HG02798 (cell line): Measurements from ENCODE around the gene LRP1B.

Source experiments
- ATAC-seq: cut with Tn5 transposase; IDR thresholded peaks from one replicate; pipeline ENCODE4 v1.9.1; 2021; ENCODE audit warnings: mild to moderate bottlenecking; ENCODE audit not compliant: unreplicated experiment, poor library complexity

LRP1B gene

GRCh38 chr2:140627136-140627535 is 1503.7 kb downstream of the LRP1B start:
- ATAC-seq, result no peak

- no peak for ATAC-seq
These were observed 1506.6 kb downstream of the LRP1B start for GRCh38 chr2:140624200-140624599.

- no peak for ATAC-seq
These were observed 1509.0 kb downstream of the LRP1B start for GRCh38 chr2:140621583-140622362.

GRCh38 chr2:140604788-140605187 is 1526.0 kb downstream of the LRP1B start:
- ATAC-seq, result peak; percentile 67

GRCh38 chr2:140604096-140604495 is 1526.7 kb downstream of the LRP1B start:
- ATAC-seq, result no peak

GRCh38 chr2:140603416-140603815 is 1527.4 kb downstream of the LRP1B start:
- no peak for ATAC-seq

GRCh38 chr2:140601801-140602200 is 1529.0 kb downstream of the LRP1B start:
- ATAC-seq, result no peak

- no peak for ATAC-seq
These were observed 1529.5 kb downstream of the LRP1B start for GRCh38 chr2:140601342-140601741.

GRCh38 chr2:140600116-140600515 is 1530.7 kb downstream of the LRP1B start:
- no peak for ATAC-seq

- ATAC-seq, result no peak
These were observed 1533.0 kb downstream of the LRP1B start for GRCh38 chr2:140597836-140598235.

- ATAC-seq, result no peak
These were observed 1533.6 kb downstream of the LRP1B start for GRCh38 chr2:140597205-140597604.

- peak; percentile 55 for ATAC-seq
These were observed 1534.4 kb downstream of the LRP1B start for GRCh38 chr2:140596447-140596846.

GRCh38 chr2:140595107-140595506 is 1535.7 kb downstream of the LRP1B start:
- no peak for ATAC-seq

GRCh38 chr2:140593132-140593531 is 1537.7 kb downstream of the LRP1B start:
- ATAC-seq, result no peak

GRCh38 chr2:140589696-140590095 is 1541.1 kb downstream of the LRP1B start:
- no peak for ATAC-seq

GRCh38 chr2:140589273-140589672 is 1541.5 kb downstream of the LRP1B start:
- no peak for ATAC-seq

- peak; percentile 99 for ATAC-seq
These were observed 1544.4 kb downstream of the LRP1B start for GRCh38 chr2:140586379-140586778.

- ATAC-seq, result no peak
These were observed 1545.8 kb downstream of the LRP1B start for GRCh38 chr2:140585016-140585415.

- no peak for ATAC-seq
These were observed 1546.3 kb downstream of the LRP1B start for GRCh38 chr2:140584471-140584870.

- no peak for ATAC-seq
These were observed 1550.2 kb downstream of the LRP1B start for GRCh38 chr2:140580532-140581151.

- ATAC-seq, result no peak
These were observed 1553.4 kb downstream of the LRP1B start for GRCh38 chr2:140577453-140577852.

GRCh38 chr2:140567734-140568133 is 1563.1 kb downstream of the LRP1B start:
- ATAC-seq, result no peak
